HG02943 (cell line): ENCODE measurements around the gene AKT1.
"Not testable (repeated sequence)": the region's sequence is repeated elsewhere in the genome, so short reads cannot be mapped to it uniquely, and the experiment has no call there.

Experiments used
- ATAC-seq: cut with Tn5 transposase; IDR thresholded peaks from one replicate; pipeline ENCODE4 v1.9.1; 2021; ENCODE audit warnings: mild to moderate bottlenecking, low read depth, moderate library complexity; ENCODE audit not compliant: unreplicated experiment

Gene AKT1

GRCh38 chr14:104741803-104742251 is 53.7 kb downstream of the AKT1 start:
- no peak for ATAC-seq

DNA sequence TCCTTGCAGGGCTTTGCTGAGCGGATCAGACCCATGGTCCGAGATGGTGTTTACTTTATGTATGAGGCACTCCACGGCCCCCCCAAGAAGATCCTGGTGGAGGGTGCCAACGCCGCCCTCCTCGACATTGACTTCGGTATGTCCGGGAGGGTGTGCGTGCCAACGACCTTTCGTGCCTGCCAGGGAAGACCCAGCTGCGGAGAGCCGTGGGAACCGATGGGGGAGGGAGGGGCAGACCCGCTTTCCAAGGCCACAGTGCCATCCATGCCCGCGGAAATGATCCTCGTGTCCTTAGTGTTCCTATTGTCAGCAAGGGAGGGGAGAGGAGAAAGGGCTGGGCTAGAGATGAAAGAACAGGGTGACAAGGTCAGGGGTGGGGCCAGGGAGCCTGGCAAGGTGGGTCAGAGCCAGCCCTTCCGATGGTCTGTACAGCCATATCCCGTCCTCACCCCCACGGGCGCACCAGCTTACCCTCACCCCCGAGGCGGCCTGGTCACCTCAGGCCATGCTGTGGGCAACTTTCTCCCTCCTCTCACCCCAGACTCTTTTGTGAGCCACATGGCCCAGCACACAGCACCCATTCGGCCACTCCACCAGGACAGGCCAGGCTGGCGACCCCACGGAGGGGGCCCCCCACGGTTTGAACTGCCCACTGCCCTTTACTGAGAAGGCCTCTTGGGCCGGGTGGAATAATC is 54.3 kb downstream of the AKT1 start:
- ATAC-seq, result no peak

DNA sequence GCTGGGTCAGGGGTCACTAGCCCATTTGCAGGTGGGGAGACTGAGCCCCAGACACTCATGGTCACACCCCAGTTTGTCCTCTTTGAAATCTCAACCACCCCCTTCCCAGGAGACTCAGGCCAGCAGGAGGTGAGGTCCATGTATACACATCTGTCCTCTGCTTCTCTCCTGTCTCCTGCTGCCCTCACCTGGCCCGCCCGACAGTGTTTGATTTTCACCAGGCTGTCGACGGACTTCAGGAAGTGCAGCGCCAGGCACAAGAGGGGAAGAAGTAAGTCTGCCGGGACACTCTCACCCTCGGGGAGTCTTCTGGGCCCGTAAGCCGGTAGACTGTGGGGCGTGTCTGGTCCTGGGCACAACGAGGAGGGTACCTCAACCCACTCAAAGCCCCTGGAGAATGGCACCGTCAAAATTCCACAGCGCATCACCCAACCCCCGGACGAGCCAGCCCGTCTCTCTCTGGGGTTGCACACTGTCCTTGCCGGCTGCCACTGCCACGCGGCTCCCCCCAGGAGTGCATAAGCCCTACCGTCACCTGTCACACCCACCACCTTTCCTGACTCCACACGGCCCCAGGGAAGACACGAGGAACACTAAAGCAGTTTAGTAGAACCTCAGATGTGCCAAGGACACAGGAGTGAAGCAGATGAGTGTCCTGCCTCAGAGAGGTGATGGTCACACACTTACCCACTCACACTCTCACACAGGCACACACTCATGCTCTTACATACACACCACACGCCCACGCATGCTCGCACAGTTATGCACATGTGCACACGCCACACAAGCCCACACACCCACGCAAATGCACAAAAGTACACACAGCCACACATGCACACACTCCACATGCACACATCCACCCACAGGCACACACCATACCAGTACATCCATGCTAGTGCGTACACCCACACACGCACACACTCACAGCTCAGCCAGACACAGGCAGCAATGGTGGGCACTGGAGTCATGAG is 55.7 kb downstream of the AKT1 start:
- ATAC-seq, result no peak

DNA sequence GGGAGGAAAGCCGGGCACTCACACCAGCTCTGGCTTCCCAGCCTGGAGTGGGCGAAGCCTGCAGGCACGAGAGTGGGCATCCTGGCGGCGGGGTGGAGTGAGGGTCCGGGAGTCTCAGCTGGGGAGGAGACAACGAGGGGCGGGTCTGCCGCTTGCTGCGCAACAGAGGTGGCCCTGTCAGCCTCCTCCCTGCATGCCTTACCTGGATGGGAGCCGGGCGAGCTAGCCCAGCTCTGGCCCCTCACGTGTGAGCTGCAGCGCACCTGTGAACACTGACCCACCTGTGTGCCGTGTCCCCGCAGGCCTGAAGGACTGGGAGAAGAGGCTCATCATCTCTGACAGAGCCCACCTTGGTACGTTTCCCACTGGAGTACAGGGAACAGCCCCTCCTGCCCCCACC is 56.5 kb downstream of the AKT1 start:
- ATAC-seq, result no peak

GRCh38 chr14:104738375-104739019 is 57.1 kb downstream of the AKT1 start:
- no peak for ATAC-seq

DNA sequence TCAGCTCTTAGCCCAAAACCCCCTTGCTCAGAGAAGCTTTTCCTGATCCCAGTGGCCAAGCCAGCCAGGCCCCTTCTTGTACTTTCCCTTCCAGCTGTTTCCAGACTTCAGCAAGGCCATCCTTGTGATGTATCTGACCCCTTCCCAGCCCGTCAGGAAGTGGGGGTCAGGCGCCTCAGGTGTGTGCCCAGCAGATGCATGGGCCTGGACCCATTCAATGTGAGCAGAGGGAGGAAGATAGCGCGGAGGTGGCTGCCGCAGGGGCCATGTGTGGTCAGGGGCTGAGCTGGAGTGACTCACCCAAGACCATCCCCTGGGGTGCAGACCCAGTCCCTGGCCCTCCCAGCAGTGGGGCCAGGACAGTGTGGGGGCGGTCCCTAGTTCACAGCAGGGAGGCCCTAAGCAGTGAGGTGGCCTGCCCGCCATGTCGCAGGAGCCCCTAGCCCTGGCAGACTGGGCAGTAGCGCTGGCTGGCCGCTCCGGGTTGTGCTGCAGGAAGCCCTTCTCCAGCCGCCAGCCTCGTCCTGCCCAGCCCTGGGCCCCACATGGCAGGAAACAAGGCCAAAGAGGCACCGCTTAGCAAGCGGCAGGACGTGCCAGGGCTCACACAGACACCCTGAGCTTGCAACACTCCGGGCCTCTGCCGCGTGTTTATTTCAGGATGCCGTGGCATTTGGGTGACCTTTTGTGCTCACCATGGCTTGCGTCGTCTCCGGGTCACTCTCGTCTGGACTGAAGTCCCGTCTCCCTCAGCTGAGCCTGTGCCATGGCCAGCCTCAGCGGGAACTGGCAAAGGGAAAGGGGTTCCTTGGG is 59.5 kb downstream of the AKT1 start:
- no peak for ATAC-seq

DNA sequence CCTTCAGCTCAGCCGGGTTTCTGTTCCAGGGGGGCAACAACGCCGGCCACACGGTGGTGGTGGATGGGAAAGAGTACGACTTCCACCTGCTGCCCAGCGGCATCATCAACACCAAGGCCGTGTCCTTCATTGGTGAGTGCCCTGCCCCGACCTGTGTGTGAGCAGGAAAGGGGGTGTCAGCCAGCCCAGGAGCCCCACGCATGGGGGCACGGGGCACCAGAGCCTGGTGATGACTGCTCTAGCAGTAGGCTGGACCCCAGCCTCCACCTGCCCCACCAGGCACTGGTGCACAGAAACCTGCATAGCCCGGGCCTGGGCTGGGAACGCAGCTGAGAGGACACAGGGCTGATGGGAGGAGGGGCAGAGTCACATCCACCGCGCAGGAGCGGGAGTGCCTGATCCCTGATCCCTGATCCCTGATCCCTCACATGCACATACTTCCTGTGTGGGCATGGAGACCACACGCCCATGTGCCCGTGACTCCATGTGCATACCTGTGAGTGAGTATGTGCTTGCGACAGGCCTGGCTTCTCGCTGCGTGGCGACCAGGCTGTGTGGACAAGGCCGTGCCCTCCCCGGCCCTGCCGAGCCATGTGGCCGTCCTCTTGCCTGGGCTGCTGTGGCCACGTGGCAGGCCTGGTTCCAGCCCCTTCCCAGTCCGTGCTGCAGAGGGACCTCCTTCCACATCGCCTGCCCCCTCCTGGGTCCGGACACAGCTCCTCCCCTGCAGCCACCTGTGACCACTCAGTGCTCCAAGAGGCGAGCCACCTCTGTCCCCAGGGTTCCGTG is 60.4 kb downstream of the AKT1 start:
- ATAC-seq, result no peak

- no peak for ATAC-seq
Observed at GRCh38 chr14:104734601-104734990, 61.0 kb downstream of the AKT1 start.

GRCh38 chr14:104734051-104734587 is 61.4 kb downstream of the AKT1 start:
- no peak for ATAC-seq

GRCh38 chr14:104732931-104733681 is 62.4 kb downstream of the AKT1 start:
- ATAC-seq, result no peak

DNA sequence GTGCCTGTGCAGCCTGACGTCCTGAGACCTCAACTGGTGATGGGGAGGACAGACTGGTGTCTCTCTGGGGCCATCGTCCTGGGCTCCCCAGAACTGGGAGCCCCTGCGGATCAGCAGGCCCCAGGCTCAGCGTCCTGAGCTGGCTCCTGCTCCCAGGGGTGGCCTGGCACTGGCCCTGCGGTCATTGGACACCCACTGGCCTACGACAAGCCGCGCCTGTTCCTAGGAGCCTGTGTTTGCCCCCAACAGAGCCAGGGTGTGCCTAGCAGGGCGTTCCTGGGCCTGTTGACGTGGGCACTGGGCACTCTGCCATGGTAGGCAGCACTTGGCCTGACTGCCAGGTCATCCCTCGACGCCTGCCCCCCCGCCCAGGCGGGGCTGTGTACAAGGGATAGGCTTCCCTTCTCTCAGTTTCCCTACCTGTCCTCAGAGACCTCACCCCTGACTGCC is 63.2 kb downstream of the AKT1 start:
- no peak for ATAC-seq

- ATAC-seq, result no peak
Observed at GRCh38 chr14:104731320-104732294, 63.9 kb downstream of the AKT1 start.

DNA sequence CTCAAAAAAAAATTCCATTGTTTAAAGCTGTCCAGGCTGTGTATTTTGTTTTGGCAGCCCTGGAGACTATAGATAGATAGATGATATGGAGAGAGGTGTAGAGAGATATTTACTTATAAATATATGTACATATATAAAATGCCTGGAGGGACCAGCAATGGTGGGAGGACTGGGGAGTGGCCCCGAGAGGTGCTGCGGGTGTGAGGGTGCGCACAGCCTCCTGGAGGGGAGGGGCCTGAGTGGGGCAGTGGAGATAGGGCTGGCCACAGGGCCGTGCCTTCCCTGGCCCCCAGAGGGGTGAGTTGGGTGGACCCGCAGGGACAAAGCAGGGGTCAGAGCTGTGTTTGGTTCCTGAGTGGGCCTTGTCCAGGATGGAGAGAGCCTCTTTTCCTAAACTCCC is 65.1 kb downstream of the AKT1 start:
- no peak for ATAC-seq

- ATAC-seq, result no peak
Observed at GRCh38 chr14:104729835-104730181, 65.7 kb downstream of the AKT1 start.

GRCh38 chr14:104729176-104729834 is 66.2 kb downstream of the AKT1 start:
- not testable (repeated sequence) for ATAC-seq

DNA sequence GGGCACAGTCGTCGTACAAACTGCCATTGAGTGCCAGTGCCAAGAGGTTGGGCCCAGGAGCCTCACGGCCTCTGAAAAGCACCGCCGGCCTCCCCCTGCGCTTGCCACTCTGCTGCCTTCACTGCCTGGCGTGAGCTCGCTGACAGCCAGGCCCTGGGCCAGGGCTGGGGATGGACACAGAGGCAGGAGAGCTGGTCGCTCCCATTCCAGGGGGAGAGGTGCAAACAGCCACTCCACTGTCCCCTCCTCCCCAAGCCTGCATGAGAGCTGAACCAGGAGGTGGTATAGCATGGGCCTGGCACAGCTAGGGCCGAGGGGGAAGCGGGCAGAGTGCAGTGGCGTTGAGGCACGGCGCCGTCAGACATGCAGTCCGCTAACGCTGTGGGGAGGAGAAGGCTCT is 66.9 kb downstream of the AKT1 start:
- ATAC-seq, result no peak
